Gastrocnemius medialis (tissue), 4 donors: ENCODE data around the gene RNF144A.
"Not testable (repeated sequence)": the region's sequence is repeated elsewhere in the genome, so short reads cannot be mapped to it uniquely, and the experiment has no call there.

Experiments used
- POLR2A ChIP-seq, 2 donors: fragments of 450-650 bp; IDR thresholded peaks; one replicate each; pipeline ENCODE4 v1.6.1; 2017; ENCODE audit warnings: antibody characterized with exemption in 2 of 2, mild to moderate bottlenecking in 2 of 2, moderate library complexity in 2 of 2
- TF ChIP-seq, protein P1 (sequence below), 5 experiments: fragments of 450-650 bp in 3 of 5; fragments of 200-600 bp in 2 of 5; sonication (generic) in 2 of 5; IDR thresholded peaks in 4 of 5; conservative IDR thresholded peaks in 1 of 5; 1 replicate in 4 of 5; 2 replicates in 1 of 5; pipeline ENCODE4 v1.5.1; 2016 to 2019; ENCODE audit warnings: antibody characterized with exemption in 5 of 5, mild to moderate bottlenecking in 3 of 5, moderate library complexity in 3 of 5

DNA sequence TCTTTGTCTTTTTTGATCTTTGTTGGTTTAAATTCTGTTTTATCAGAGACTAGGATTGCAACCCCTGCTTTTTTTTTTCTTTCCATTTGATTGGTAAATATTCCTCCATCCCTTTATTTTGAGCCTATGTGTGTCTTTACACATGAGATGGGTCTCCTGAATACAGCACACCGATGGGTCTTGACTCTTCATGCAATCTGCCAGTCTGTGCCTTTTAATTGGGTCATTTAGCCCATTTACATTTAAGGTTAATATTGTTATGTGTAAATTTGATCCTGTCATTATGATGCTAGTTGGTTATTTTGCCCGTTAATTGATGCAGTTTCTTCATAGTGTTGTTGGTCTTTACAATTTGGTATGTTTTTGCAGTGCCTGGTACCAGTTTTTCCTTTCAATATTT, 14.6 kb upstream of the RNF144A start:
- not testable (repeated sequence) for TF ChIP-seq POLR2A (IDR thresholded peaks at IDR 0.05)
- TF ChIP-seq, protein P1, sequence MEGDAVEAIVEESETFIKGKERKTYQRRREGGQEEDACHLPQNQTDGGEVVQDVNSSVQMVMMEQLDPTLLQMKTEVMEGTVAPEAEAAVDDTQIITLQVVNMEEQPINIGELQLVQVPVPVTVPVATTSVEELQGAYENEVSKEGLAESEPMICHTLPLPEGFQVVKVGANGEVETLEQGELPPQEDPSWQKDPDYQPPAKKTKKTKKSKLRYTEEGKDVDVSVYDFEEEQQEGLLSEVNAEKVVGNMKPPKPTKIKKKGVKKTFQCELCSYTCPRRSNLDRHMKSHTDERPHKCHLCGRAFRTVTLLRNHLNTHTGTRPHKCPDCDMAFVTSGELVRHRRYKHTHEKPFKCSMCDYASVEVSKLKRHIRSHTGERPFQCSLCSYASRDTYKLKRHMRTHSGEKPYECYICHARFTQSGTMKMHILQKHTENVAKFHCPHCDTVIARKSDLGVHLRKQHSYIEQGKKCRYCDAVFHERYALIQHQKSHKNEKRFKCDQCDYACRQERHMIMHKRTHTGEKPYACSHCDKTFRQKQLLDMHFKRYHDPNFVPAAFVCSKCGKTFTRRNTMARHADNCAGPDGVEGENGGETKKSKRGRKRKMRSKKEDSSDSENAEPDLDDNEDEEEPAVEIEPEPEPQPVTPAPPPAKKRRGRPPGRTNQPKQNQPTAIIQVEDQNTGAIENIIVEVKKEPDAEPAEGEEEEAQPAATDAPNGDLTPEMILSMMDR (IDR thresholded peaks at IDR 0.05 in 4 of 5, conservative IDR thresholded peaks at IDR 0.05 in 1 of 5) = not testable (repeated sequence)
